ENCODE measurements around the gene GNG8.

DNA sequence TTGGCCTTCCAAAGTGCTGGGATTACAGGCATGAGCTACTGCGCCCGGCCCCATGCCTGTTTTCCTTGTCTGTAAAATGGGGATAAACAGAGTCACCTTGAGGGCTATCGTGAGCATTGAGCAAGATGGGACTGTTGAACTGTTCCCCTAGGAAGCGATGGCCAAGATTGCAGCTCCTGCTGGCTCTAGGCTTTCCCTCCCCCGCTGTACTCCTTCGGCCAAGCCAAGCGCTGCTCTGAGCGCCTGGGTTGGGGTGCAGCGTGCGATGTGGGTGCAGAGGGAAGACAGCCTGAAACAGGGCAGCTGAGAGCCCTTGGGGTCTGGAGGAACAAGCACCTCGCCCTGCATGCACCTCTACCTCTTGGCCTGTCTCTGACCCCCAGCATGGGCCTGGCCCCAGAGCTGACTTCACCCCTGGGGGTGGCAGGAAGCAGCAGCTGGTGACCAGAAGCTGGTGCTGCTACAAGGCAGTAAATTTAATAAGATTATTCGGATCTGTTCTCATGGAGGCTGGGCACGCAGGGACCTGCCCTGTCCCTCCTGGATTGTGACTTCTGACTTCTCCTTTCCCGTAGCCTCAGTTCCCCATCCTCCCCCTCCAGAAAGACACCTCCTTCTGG is 5.3 kb downstream of the GNG8 start:
- TF ChIP-seq, protein P1, sequence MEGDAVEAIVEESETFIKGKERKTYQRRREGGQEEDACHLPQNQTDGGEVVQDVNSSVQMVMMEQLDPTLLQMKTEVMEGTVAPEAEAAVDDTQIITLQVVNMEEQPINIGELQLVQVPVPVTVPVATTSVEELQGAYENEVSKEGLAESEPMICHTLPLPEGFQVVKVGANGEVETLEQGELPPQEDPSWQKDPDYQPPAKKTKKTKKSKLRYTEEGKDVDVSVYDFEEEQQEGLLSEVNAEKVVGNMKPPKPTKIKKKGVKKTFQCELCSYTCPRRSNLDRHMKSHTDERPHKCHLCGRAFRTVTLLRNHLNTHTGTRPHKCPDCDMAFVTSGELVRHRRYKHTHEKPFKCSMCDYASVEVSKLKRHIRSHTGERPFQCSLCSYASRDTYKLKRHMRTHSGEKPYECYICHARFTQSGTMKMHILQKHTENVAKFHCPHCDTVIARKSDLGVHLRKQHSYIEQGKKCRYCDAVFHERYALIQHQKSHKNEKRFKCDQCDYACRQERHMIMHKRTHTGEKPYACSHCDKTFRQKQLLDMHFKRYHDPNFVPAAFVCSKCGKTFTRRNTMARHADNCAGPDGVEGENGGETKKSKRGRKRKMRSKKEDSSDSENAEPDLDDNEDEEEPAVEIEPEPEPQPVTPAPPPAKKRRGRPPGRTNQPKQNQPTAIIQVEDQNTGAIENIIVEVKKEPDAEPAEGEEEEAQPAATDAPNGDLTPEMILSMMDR (IDR thresholded peaks at IDR 0.05; ENCODE audit: low read length), result no peak
- TF ChIP-seq EZH2 (optimal IDR thresholded peaks at IDR 0.05; ENCODE audit: low read depth, low read length), result no peak

Measured in MM.1S (cell line).